Measurements from ENCODE around the gene FRMD5. TPM values are rescaled to one million over a fixed set of nuclear protein-coding genes. Genes with fewer than 3 reads are reported as not detected.

FRMD5 gene
- polyA plus RNA-seq, 3 donors = not detected

GRCh38 chr15:43987924-43988323 is 207.1 kb downstream of the FRMD5 start:
- Histone ChIP-seq H4K20me1 (ENCODE audit: insufficient read depth, low read length) (no peaks in the 10 kb centered on the region), H3K27ac (ENCODE audit: low read depth in 1 of 2, low read length in 2 of 2) (no peak overlapping the region), H3K4me3 (replicated peaks in 1 of 3; ENCODE audit: low read depth in 2 of 3, low read length in 3 of 3) (no peak overlapping the region), H3K4me1 (ENCODE audit: control insufficient read depth in 1 of 2, insufficient read depth in 2 of 2, low read length in 2 of 2) (no peaks in the 10 kb centered on the region), H3K79me2 (ENCODE audit: insufficient read depth, low read length) (no peaks in the 10 kb centered on the region), H3K27me3 (ENCODE audit: control insufficient read depth in 2 of 2, insufficient read depth in 2 of 2, low read length in 2 of 2) (no peaks in the 10 kb centered on the region), H3K4me2 (replicated peaks; ENCODE audit: extremely low read depth, low read length, poor library complexity, severe bottlenecking) (no peak overlapping the region), H2AFZ (ENCODE audit: insufficient read depth, low read depth, low read length, poor library complexity, severe bottlenecking) (no peak overlapping the region), H3K36me3 (replicated peaks in 1 of 2; ENCODE audit: control insufficient read depth in 1 of 2, insufficient read depth in 2 of 2, low read length in 2 of 2) (no peaks in the 10 kb centered on the region), H3K9ac (ENCODE audit: insufficient read depth, low read length, poor library complexity, severe bottlenecking) (no peak overlapping the region), H3K9me3 (replicated peaks in 1 of 2; ENCODE audit: control insufficient read depth in 1 of 2, insufficient read depth in 1 of 2, low read length in 2 of 2) (no peaks in the 10 kb centered on the region)
- no peak for TF ChIP-seq CTCF (IDR thresholded peaks at IDR 0.05)
- no peak for DNase-seq
- Mint-ChIP-seq H3K27ac (no peak overlapping the region), H3K4me3 (no peak overlapping the region), H3K9me3 (peaks cover 0 to 1% (median 0%) of the 10 kb centered on the region in 7 donors), H3K27me3 (ENCODE audit: low read depth in 3 of 3) (peaks cover 4 to 7% (median 5%) of the 10 kb centered on the region in 3 donors), H3K36me3 (no peaks in the 10 kb centered on the region), H3K4me1 (no peaks in the 10 kb centered on the region)
- intact Hi-C loops (cut with micrococcal nuclease) = no loop called here
- WGBS (ENCODE audit: insufficient coverage) = no CpG with 5 or more reads among the region's 1 CpG

- no peak overlapping the region for H3K9ac ChIP-seq (ENCODE audit: insufficient read depth, low read length, poor library complexity, severe bottlenecking)
- H3K9me3 ChIP-seq (replicated peaks in 1 of 2; ENCODE audit: control insufficient read depth in 1 of 2, insufficient read depth in 1 of 2, low read length in 2 of 2) = no peaks in the 10 kb centered on the region
- Mint-ChIP-seq H3K27me3 (ENCODE audit: low read depth in 3 of 3) (peaks cover 4 to 9% (median 6%) of the 10 kb centered on the region in 3 donors), H3K27ac (no peak overlapping the region), H3K4me3 (no peak overlapping the region), H3K36me3 (no peaks in the 10 kb centered on the region), H3K4me1 (no peaks in the 10 kb centered on the region), H3K9me3 (peaks cover 0 to 2% (median 0%) of the 10 kb centered on the region in 7 donors)
- H3K27ac ChIP-seq (ENCODE audit: low read depth in 1 of 2, low read length in 2 of 2) = no peak overlapping the region
- H3K4me2 ChIP-seq (replicated peaks; ENCODE audit: extremely low read depth, low read length, poor library complexity, severe bottlenecking) = no peak overlapping the region
- no peaks in the 10 kb centered on the region for H4K20me1 ChIP-seq (ENCODE audit: insufficient read depth, low read length)
- H3K4me1 ChIP-seq (ENCODE audit: control insufficient read depth in 1 of 2, insufficient read depth in 2 of 2, low read length in 2 of 2) = no peaks in the 10 kb centered on the region
- H3K36me3 ChIP-seq (replicated peaks in 1 of 2; ENCODE audit: control insufficient read depth in 1 of 2, insufficient read depth in 2 of 2, low read length in 2 of 2) = no peaks in the 10 kb centered on the region
- no peak for TF ChIP-seq CTCF (IDR thresholded peaks at IDR 0.05)
- H3K4me3 ChIP-seq (replicated peaks in 1 of 3; ENCODE audit: low read depth in 2 of 3, low read length in 3 of 3) = no peak overlapping the region
- intact Hi-C loops (cut with micrococcal nuclease) = no loop called here
- 66% methylated on average over 5 of the region's 7 CpGs for WGBS (ENCODE audit: insufficient coverage)
- H3K79me2 ChIP-seq (ENCODE audit: insufficient read depth, low read length) = no peaks in the 10 kb centered on the region
- DNase-seq = no peak
- no peak overlapping the region for H2AFZ ChIP-seq (ENCODE audit: insufficient read depth, low read depth, low read length, poor library complexity, severe bottlenecking)
- no peaks in the 10 kb centered on the region for H3K27me3 ChIP-seq (ENCODE audit: control insufficient read depth in 2 of 2, insufficient read depth in 2 of 2, low read length in 2 of 2)
Observed at GRCh38 chr15:43985976-43986680, 208.9 kb downstream of the FRMD5 start.
